ENCODE results near the gene EYA2. TPM values are rescaled to one million over a fixed set of nuclear protein-coding genes. Genes with fewer than 3 reads are reported as not detected.

Gene EYA2
- total RNA-seq, 3 donors from 2014 or later (not counting 1 experiment from before 2014, with no cell fraction given) = 0.30 TPM; not detected in 2

- H3K27me3 Mint-ChIP-seq (ENCODE audit: low read depth in 2 of 2) = peaks cover 22 to 25% of the 10 kb centered on the region in 2 donors
- no peak for DNase-seq
- no peaks in the 10 kb centered on the region for H3K4me1 Mint-ChIP-seq
- no peak for ATAC-seq
- H3K36me3 Mint-ChIP-seq = peaks cover 9% of the 10 kb centered on the region
- H3K9me3 Mint-ChIP-seq = peaks cover 2 to 3% of the 10 kb centered on the region in 2 donors
- no peaks in the 10 kb centered on the region for H3K9me3 ChIP-seq (ENCODE audit: control insufficient read depth, insufficient read depth, low read length)
- H3K4me3 Mint-ChIP-seq = no peak overlapping the region
- H3K27ac Mint-ChIP-seq = no peak overlapping the region
- H3K4me3 ChIP-seq (ENCODE audit: low read length) = no peak overlapping the region
- no peaks in the 10 kb centered on the region for H3K36me3 ChIP-seq (ENCODE audit: control insufficient read depth, insufficient read depth, low read length)
- no peaks in the 10 kb centered on the region for H3K4me1 ChIP-seq (ENCODE audit: control insufficient read depth, insufficient read depth, low read length)
- no peak for TF ChIP-seq CTCF (IDR thresholded peaks at IDR 0.05)
- no peaks in the 10 kb centered on the region for H3K27me3 ChIP-seq (ENCODE audit: control insufficient read depth, insufficient read depth, low read length)
- 89% methylated on average over 1 of the region's 2 CpGs for WGBS (ENCODE audit: insufficient coverage)
- no peak overlapping the region for H3K27ac ChIP-seq (ENCODE audit: low read length)
- intact Hi-C loops (cut with micrococcal nuclease) = no loop called here
These were observed 91.0 kb downstream of the EYA2 start for GRCh38 chr20:46985671-46986070.

- WGBS (ENCODE audit: insufficient coverage) = 80% methylated on average over 5 of the region's 5 CpGs
- Histone ChIP-seq H3K4me3 (ENCODE audit: low read length) (no peak overlapping the region), H3K27me3 (ENCODE audit: control insufficient read depth, insufficient read depth, low read length) (no peaks in the 10 kb centered on the region), H3K27ac (ENCODE audit: low read length) (no peak overlapping the region), H3K9me3 (ENCODE audit: control insufficient read depth, insufficient read depth, low read length) (no peaks in the 10 kb centered on the region), H3K36me3 (ENCODE audit: control insufficient read depth, insufficient read depth, low read length) (no peaks in the 10 kb centered on the region), H3K4me1 (ENCODE audit: control insufficient read depth, insufficient read depth, low read length) (no peaks in the 10 kb centered on the region)
- peaks cover 19 to 27% of the 10 kb centered on the region in 2 donors for H3K27me3 Mint-ChIP-seq (ENCODE audit: low read depth in 2 of 2)
- H3K4me3 Mint-ChIP-seq = no peak overlapping the region
- ATAC-seq (no peak), DNase-seq (no peak)
- intact Hi-C loops (cut with micrococcal nuclease) = no loop called here
- no peak for TF ChIP-seq CTCF (IDR thresholded peaks at IDR 0.05)
- peaks cover 9% of the 10 kb centered on the region for H3K36me3 Mint-ChIP-seq
- H3K4me1 Mint-ChIP-seq = no peaks in the 10 kb centered on the region
- H3K9me3 Mint-ChIP-seq = peaks cover 2 to 3% of the 10 kb centered on the region in 2 donors
- H3K27ac Mint-ChIP-seq = no peak overlapping the region
These were observed 92.4 kb downstream of the EYA2 start for GRCh38 chr20:46987001-46987400.

GRCh38 chr20:46990017-46990595, 95.5 kb downstream of the EYA2 start:
- Histone ChIP-seq H3K9me3 (ENCODE audit: control insufficient read depth, insufficient read depth, low read length) (no peaks in the 10 kb centered on the region), H3K4me1 (ENCODE audit: control insufficient read depth, insufficient read depth, low read length) (no peaks in the 10 kb centered on the region), H3K4me3 (ENCODE audit: low read length) (no peak overlapping the region), H3K27me3 (ENCODE audit: control insufficient read depth, insufficient read depth, low read length) (no peaks in the 10 kb centered on the region), H3K36me3 (ENCODE audit: control insufficient read depth, insufficient read depth, low read length) (no peaks in the 10 kb centered on the region), H3K27ac (ENCODE audit: low read length) (no peak overlapping the region)
- no peaks in the 10 kb centered on the region for H3K9me3 Mint-ChIP-seq
- no peak for TF ChIP-seq CTCF (IDR thresholded peaks at IDR 0.05)
- H3K36me3 Mint-ChIP-seq = no peaks in the 10 kb centered on the region
- H3K27ac Mint-ChIP-seq = no peak overlapping the region
- DNase-seq = no peak
- WGBS (ENCODE audit: insufficient coverage) = 52% methylated on average over 12 of the region's 12 CpGs
- H3K27me3 Mint-ChIP-seq (ENCODE audit: low read depth in 2 of 2) = peaks cover 8 to 12% of the 10 kb centered on the region in 2 donors
- no peak overlapping the region for H3K4me3 Mint-ChIP-seq
- peaks cover 0 to 13% of the 10 kb centered on the region in 2 donors for H3K4me1 Mint-ChIP-seq
- intact Hi-C loops (cut with micrococcal nuclease) = no loop called here
- no peak for ATAC-seq

GRCh38 chr20:46990596-46991104, 96.0 kb downstream of the EYA2 start:
- ATAC-seq (no peak), DNase-seq (no peak)
- no peak overlapping the region for H3K27ac Mint-ChIP-seq
- Histone ChIP-seq H3K27ac (ENCODE audit: low read length) (no peak overlapping the region), H3K4me1 (ENCODE audit: control insufficient read depth, insufficient read depth, low read length) (no peaks in the 10 kb centered on the region), H3K9me3 (ENCODE audit: control insufficient read depth, insufficient read depth, low read length) (no peaks in the 10 kb centered on the region), H3K27me3 (ENCODE audit: control insufficient read depth, insufficient read depth, low read length) (no peaks in the 10 kb centered on the region), H3K36me3 (ENCODE audit: control insufficient read depth, insufficient read depth, low read length) (no peaks in the 10 kb centered on the region), H3K4me3 (ENCODE audit: low read length) (no peak overlapping the region)
- intact Hi-C loops (cut with micrococcal nuclease) = no loop called here
- H3K9me3 Mint-ChIP-seq = no peaks in the 10 kb centered on the region
- H3K36me3 Mint-ChIP-seq = no peaks in the 10 kb centered on the region
- 61% methylated on average over 5 of the region's 5 CpGs for WGBS (ENCODE audit: insufficient coverage)
- no peak for TF ChIP-seq CTCF (IDR thresholded peaks at IDR 0.05)
- peaks cover 4 to 12% of the 10 kb centered on the region in 2 donors for H3K27me3 Mint-ChIP-seq (ENCODE audit: low read depth in 2 of 2)
- H3K4me1 Mint-ChIP-seq = peaks cover 0 to 13% of the 10 kb centered on the region in 2 donors
- H3K4me3 Mint-ChIP-seq = no peak overlapping the region

Measured in natural killer cell (primary cell).